ENCODE measurements around the gene HOXD10. TPM values are rescaled to one million over a fixed set of nuclear protein-coding genes. Genes with fewer than 3 reads are reported as not detected.

The HOXD10 gene
- total RNA-seq, 1 donor from 2014 or later = not detected

- H3K4me1 ChIP-seq = peaks cover 2% of the 10 kb centered on the region
- ATAC-seq (no peak), DNase-seq (no peak)
- H3K9me3 ChIP-seq = no peaks in the 10 kb centered on the region
- H3K4me3 ChIP-seq = no peak overlapping the region
- peaks cover 100% of the 10 kb centered on the region for H3K27me3 ChIP-seq (ENCODE audit: low read depth)
- intact Hi-C loops (cut with DNase I) = no loop called here
- no peaks in the 10 kb centered on the region for H3K36me3 ChIP-seq
- no peak overlapping the region for H3K27ac ChIP-seq
- no peak for TF ChIP-seq CTCF (IDR thresholded peaks at IDR 0.05)
Observed at GRCh38 chr2:176166272-176166671, 49.7 kb downstream of the HOXD10 start.

GRCh38 chr2:176167398-176167797 is 50.8 kb downstream of the HOXD10 start:
- intact Hi-C loops (cut with DNase I) = no loop called here
- TF ChIP-seq CTCF (IDR thresholded peaks at IDR 0.05) = no peak
- no peak for DNase-seq
- peaks cover 100% of the 10 kb centered on the region for H3K27me3 ChIP-seq (ENCODE audit: low read depth)
- H3K4me3 ChIP-seq = no peak overlapping the region
- no peak for ATAC-seq
- no peak overlapping the region for H3K27ac ChIP-seq
- H3K36me3 ChIP-seq = no peaks in the 10 kb centered on the region
- peaks cover 11% of the 10 kb centered on the region for H3K4me1 ChIP-seq
- H3K9me3 ChIP-seq = no peaks in the 10 kb centered on the region

GRCh38 chr2:176169181-176169580 is 52.6 kb downstream of the HOXD10 start:
- ATAC-seq = no peak
- no peak for DNase-seq
- TF ChIP-seq CTCF (IDR thresholded peaks at IDR 0.05) = no peak
- Histone ChIP-seq H3K27ac (no peak overlapping the region), H3K4me1 (peaks cover 11% of the 10 kb centered on the region), H3K27me3 (ENCODE audit: low read depth) (peaks cover 97% of the 10 kb centered on the region), H3K36me3 (no peaks in the 10 kb centered on the region), H3K4me3 (no peak overlapping the region), H3K9me3 (no peaks in the 10 kb centered on the region)
- intact Hi-C loops (cut with DNase I) = no loop called here

Small RNA genes lying within 50 kb of the gene (microRNA-seq; reads per million reads assigned to microRNA genes)
- gene MIR10B (ENCODE audit: borderline number of aligned reads) = 1,269 reads per million, percentile 82 among the genes with 10 or more reads in this experiment

Other genes starting within 250 kb of the HOXD10 start
- 32.3 TPM for gene LNPK, start 114.5 kb upstream of the HOXD10 start, total RNA-seq
- gene EVX2, start 32.8 kb upstream of the HOXD10 start, total RNA-seq = not detected
- not detected for gene HOXD13, start 24.1 kb upstream of the HOXD10 start, total RNA-seq
- not detected for gene HOXD12, start 17.0 kb upstream of the HOXD10 start, total RNA-seq
- not detected for gene HOXD11, start 9.5 kb upstream of the HOXD10 start, total RNA-seq
- 0.86 TPM for gene HOXD9, start 5.9 kb downstream of the HOXD10 start, total RNA-seq
- gene HOXD8, start 12.9 kb downstream of the HOXD10 start, total RNA-seq = 2.3 TPM
- gene HOXD4, start 34.8 kb downstream of the HOXD10 start, total RNA-seq = 0.97 TPM
- 0.47 TPM for gene HOXD3, start 40.5 kb downstream of the HOXD10 start, total RNA-seq
- gene HOXD1, start 71.9 kb downstream of the HOXD10 start, total RNA-seq = 3.4 TPM
- gene MTX2, start 152.7 kb downstream of the HOXD10 start, total RNA-seq = 16.2 TPM

All from lower lobe of right lung (tissue), 2 donors.